GM10248 (cell line): ENCODE results near the gene DNAJC28.
"Not testable (repeated sequence)": the region's sequence is repeated elsewhere in the genome, so short reads cannot be mapped to it uniquely, and the experiment has no call there.

Experiments used
- CTCF ChIA-PET: fragments of 300-600 bp; sonication (Branson Sonifier 250); formaldehyde crosslinking; extraction: SDS; loops from one replicate; lab custom pipeline; 2021; ENCODE audit warnings: antibody characterized with exemption; lab: Yijun Ruan, JAX
- POLR2A ChIA-PET: fragments of 350-650 bp; sonication (Branson Sonifier 250); formaldehyde crosslinking; extraction: SDS; loops from one replicate; lab custom pipeline; 2020; ENCODE audit warnings: antibody characterized with exemption; lab: Yijun Ruan, JAX
- DNase-seq: peaks from one replicate; pipeline ENCODE4 v3.0.0; 2012; ENCODE audit errors: extremely low spot score
- TF ChIP-seq, protein P1 (sequence below): IDR thresholded peaks from 2 replicates; pipeline ENCODE4 v1.5.1; 2012; ENCODE audit warnings: mild to moderate bottlenecking, low read depth; ENCODE audit errors: extremely low read depth, missing control alignments, control extremely low read depth

DNAJC28 gene

DNA sequence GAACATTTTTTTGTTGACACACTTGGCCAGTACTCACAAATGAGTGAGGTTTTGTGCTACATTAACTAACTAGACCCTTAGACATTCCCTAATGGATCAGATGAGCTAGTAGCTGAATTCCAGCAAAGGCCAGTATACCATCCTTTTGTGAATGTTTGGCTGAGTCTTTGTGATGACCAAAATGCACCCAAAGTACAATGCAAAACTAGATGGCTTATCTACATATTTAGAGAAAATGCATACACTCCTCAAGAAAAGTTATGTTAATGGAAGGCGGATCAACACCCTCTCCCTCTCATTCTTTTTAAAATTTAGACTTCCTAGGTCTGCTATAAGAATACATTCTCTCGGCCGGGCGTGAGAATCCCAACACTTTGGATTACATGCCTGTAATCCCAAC, 20.1 kb upstream of the DNAJC28 start:
- DNase-seq, result no peak
- ChIA-PET CTCF (interaction anchor here (1.3 kb wide), 1 partner anchor 9 kb away, joined by 3 read pairs; no protein-coding TSS in a partner anchor), POLR2A (no interaction called here)
- TF ChIP-seq, protein P1, sequence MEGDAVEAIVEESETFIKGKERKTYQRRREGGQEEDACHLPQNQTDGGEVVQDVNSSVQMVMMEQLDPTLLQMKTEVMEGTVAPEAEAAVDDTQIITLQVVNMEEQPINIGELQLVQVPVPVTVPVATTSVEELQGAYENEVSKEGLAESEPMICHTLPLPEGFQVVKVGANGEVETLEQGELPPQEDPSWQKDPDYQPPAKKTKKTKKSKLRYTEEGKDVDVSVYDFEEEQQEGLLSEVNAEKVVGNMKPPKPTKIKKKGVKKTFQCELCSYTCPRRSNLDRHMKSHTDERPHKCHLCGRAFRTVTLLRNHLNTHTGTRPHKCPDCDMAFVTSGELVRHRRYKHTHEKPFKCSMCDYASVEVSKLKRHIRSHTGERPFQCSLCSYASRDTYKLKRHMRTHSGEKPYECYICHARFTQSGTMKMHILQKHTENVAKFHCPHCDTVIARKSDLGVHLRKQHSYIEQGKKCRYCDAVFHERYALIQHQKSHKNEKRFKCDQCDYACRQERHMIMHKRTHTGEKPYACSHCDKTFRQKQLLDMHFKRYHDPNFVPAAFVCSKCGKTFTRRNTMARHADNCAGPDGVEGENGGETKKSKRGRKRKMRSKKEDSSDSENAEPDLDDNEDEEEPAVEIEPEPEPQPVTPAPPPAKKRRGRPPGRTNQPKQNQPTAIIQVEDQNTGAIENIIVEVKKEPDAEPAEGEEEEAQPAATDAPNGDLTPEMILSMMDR, result no peak

- CTCF ChIA-PET, result interaction anchor here (0.6 to 1.5 kb wide), 5 partner anchors 10 to 142 kb away, joined by 3 to 5 read pairs (median 3); partner anchors contain the start of gene TMEM50B
- TF ChIP-seq, protein P1, result no peak
- no peak for DNase-seq
- POLR2A ChIA-PET, result no interaction called here
Measured at GRCh38 chr21:33510826-33511225, 19.3 kb upstream of the DNAJC28 start.

GRCh38 chr21:33507003-33507402, 15.5 kb upstream of the DNAJC28 start:
- POLR2A ChIA-PET, DNase-seq: not testable (repeated sequence)
- CTCF ChIA-PET, result interaction anchor here (1.2 to 1.5 kb wide), 2 partner anchors 27 to 146 kb away, joined by 3 to 5 read pairs; partner anchors contain the start of gene TMEM50B

DNA sequence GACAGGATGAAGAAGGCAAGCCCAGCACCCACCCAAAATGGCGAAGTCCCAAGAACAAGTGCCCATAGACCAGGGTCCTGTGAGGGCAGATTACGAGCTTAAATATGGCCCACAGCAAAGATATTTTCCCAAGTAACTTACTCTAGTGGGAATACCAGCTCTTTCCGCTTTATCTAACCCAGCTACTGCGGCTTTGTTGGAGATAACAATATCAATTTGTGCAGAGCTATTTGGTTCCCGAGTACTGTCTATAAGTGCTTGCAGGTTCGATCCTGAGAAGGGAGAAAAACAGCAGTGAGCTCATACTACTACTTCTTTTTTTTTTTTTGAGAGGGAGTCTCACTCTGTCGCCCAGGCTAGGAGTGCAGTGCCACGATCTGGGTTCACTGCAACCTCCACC, 14.3 kb upstream of the DNAJC28 start:
- DNase-seq, result no peak
- CTCF ChIA-PET, result interaction anchor here (0.9 to 1.5 kb wide), 3 partner anchors 11 to 144 kb away, joined by 3 to 5 read pairs (median 4); partner anchors contain the start of gene TMEM50B
- TF ChIP-seq, protein P1, result no peak
- POLR2A ChIA-PET, result no interaction called here

GRCh38 chr21:33496345-33496744, 4.8 kb upstream of the DNAJC28 start:
- ChIA-PET CTCF (interaction anchor here (2.4 kb wide), 1 partner anchor 16 kb away, joined by 8 read pairs; the partner anchor contains the start of gene TMEM50B), POLR2A (interaction anchor here (1.5 kb wide), 1 partner anchor 16 kb away, joined by 6 read pairs; the partner anchor contains the start of gene TMEM50B)
- TF ChIP-seq, protein P1, result no peak
- DNase-seq, result no peak

DNA sequence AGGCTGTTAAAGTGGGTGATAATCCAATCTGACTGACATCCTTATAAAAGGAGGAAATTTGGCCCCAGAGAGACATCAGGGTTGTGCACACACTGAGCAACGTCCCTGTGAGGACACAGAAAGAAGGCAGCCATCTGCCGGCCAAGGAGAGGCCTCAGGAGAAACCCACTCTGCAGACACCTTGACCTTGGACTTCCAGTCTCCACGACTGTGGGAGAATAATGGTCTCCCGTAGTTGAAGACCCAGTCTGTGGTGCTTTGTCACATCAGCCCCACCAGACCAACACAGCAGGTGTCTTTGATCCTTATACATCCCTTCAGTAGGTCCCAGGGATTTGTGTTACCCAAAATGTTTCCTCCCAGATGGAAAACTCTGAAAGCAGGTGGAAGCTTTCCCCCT, 4.2 kb upstream of the DNAJC28 start:
- DNase-seq, result no peak
- ChIA-PET CTCF (interaction anchor here (1.0 to 2.4 kb wide), 2 partner anchors 8 to 16 kb away, joined by 3 to 8 read pairs; partner anchors contain the start of gene TMEM50B), POLR2A (no interaction called here)
- TF ChIP-seq, protein P1, result no peak

DNA sequence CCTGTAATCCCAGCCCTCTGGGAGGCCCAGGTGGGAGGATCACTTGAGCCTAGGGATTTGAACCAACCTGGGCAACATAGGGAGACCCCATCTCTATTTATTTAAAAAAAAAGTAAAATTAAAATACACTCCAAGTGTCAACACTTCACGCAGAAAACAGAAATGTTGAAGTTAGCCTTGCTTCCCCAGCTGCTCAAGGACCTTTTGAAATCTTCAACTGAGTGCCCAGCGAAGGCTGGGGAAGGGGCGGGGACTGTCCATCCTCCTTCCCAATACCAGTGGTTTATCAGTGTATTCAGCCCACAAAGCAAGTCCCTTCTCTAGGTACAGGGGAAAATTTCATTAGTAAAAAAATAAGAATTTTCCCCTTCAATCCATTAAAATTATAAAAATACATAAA, 2.2 kb upstream of the DNAJC28 start:
- ChIA-PET CTCF (no interaction called here), POLR2A (no interaction called here)
- no peak for DNase-seq
- TF ChIP-seq, protein P1, result no peak
